K562 (cell line): ENCODE results near the gene CFL1. TPM values are rescaled to one million over a fixed set of nuclear protein-coding genes. Genes with fewer than 3 reads are reported as not detected.

Experiments
- CBX3 ChIP-seq, 2 experiments: IDR thresholded peaks; 1 replicate in 1 of 2; 2 replicates in 1 of 2; pipeline ENCODE4 v1.6.1; 2012; ENCODE audit warnings: inconsistent platforms in 2 of 2, low read length in 2 of 2, borderline replicate concordance in 1 of 2, control low read depth in 1 of 2
- CC2D1A ChIP-seq: fragments of 450-650 bp; IDR thresholded peaks from 2 replicates; pipeline ENCODE4 v1.6.1; 2017; ENCODE audit warnings: mild to moderate bottlenecking
- ETS2 ChIP-seq: IDR thresholded peaks from 2 replicates; pipeline ENCODE4 v1.6.1; 2016; ENCODE audit warnings: borderline replicate concordance, missing genetic modification characterization, mild to moderate bottlenecking, moderate library complexity, missing compliant biosample characterization; ENCODE audit not compliant: poor library complexity, severe bottlenecking
- GABPB1 ChIP-seq: sonication (generic); formaldehyde crosslinking; IDR thresholded peaks from 2 replicates; pipeline ENCODE4 v1.8.0; 2022; ENCODE audit warnings: mild to moderate bottlenecking, missing genetic modification reagents
- NR2C1 ChIP-seq, 2 experiments: fragments of 450-650 bp; IDR thresholded peaks; 2 replicates each; pipeline ENCODE4 v1.6.1; 2017; ENCODE audit warnings: mild to moderate bottlenecking in 2 of 2, antibody characterized with exemption in 1 of 2, inconsistent platforms in 1 of 2, missing compliant biosample characterization in 1 of 2, missing genetic modification characterization in 1 of 2
- PCBP1 ChIP-seq: fragments of 200-400 bp; formaldehyde crosslinking; IDR thresholded peaks from 2 replicates; pipeline ENCODE4 v1.6.1; 2018; ENCODE audit warnings: mild to moderate bottlenecking, low read depth, low read length; ENCODE audit not compliant: poor library complexity, severe bottlenecking
- POLR2A ChIP-seq: fragments of 450-650 bp; conservative IDR thresholded peaks from 2 replicates; pipeline ENCODE4 v1.6.1; 2016
- POLR2G ChIP-seq: fragments of 200-400 bp; formaldehyde crosslinking; IDR thresholded peaks from 2 replicates; pipeline ENCODE4 v1.6.1; 2017; ENCODE audit warnings: low read depth, mild to moderate bottlenecking, antibody characterized with exemption, low read length, moderate library complexity
- PPARD ChIP-seq: fragments of 250-450 bp; sonication (Bioruptor Pico); IDR thresholded peaks from 2 replicates; pipeline ENCODE4 v1.8.0; 2022; ENCODE audit warnings: inconsistent platforms, mild to moderate bottlenecking, moderate library complexity
- RBFOX2 ChIP-seq: fragments of 200-400 bp; formaldehyde crosslinking; IDR thresholded peaks from 2 replicates; pipeline ENCODE4 v1.6.1; 2017; ENCODE audit warnings: low read depth, mild to moderate bottlenecking, low read length, moderate library complexity
- SIX5 ChIP-seq, 2 experiments: IDR thresholded peaks; 2 replicates each; pipeline ENCODE4 v1.6.1; 2011; ENCODE audit warnings: low read length in 2 of 2, borderline replicate concordance in 1 of 2, low read depth in 1 of 2, mild to moderate bottlenecking in 1 of 2, moderate library complexity in 1 of 2; ENCODE audit not compliant: insufficient read depth in 1 of 2
- STAT5B ChIP-seq: fragments of 250-450 bp; sonication (Bioruptor Pico); IDR thresholded peaks from 2 replicates; pipeline ENCODE4 v1.8.0; 2021; ENCODE audit warnings: mild to moderate bottlenecking, inconsistent platforms
- TCF3 ChIP-seq: sonication (generic); formaldehyde crosslinking; IDR thresholded peaks from 2 replicates; pipeline ENCODE4 v1.4.0; 2020; ENCODE audit warnings: mild to moderate bottlenecking, missing genetic modification reagents
- ZC3H11A ChIP-seq: IDR thresholded peaks from 2 replicates; pipeline ENCODE4 v1.6.1; 2012; ENCODE audit warnings: low read depth, low read length, improper control_type of control experiment
- ZFP30 ChIP-seq: fragments of 250-450 bp; sonication (Bioruptor Pico); IDR thresholded peaks from 2 replicates; pipeline ENCODE4 v1.8.0; 2022; ENCODE audit warnings: moderate library complexity, mild to moderate bottlenecking, inconsistent platforms, borderline replicate concordance
- ZNF316 ChIP-seq: fragments of 450-650 bp; IDR thresholded peaks from 2 replicates; pipeline ENCODE4 v1.6.1; 2016
- ZNF324 ChIP-seq: fragments of 250-450 bp; sonication (Bioruptor Pico); IDR thresholded peaks from 2 replicates; pipeline ENCODE4 v1.4.0; 2020; ENCODE audit warnings: mild to moderate bottlenecking
- ZNF384 ChIP-seq: IDR thresholded peaks from 2 replicates; pipeline ENCODE4 v1.6.1; 2012; ENCODE audit warnings: low read depth, low read length, improper control_type of control experiment
- ZNF76 ChIP-seq: fragments of 250-450 bp; sonication (Bioruptor Pico); IDR thresholded peaks from 2 replicates; pipeline ENCODE4 v1.4.0; 2020; ENCODE audit warnings: mild to moderate bottlenecking, moderate library complexity, borderline replicate concordance
- polyA plus RNA-seq, 8 experiments: library from polyadenylated mRNA; depleted of rRNA in 4 of 8; stranded (reverse) in 5 of 8; unstranded in 3 of 8; fragments of >200 nt; fragmentation: Nextera tagmentation in 2 of 8; fragmentation: Illumina TruSeq in 1 of 8; extraction: Ambion mirVana in 2 of 8; extraction: Trizol in 1 of 8; gene quantifications; 2 replicates each; pipeline versions ENCODE4 v1.2.1 to v1.2.3, GENCODE V29; 2011 to 2014; ENCODE audit warnings: inconsistent platforms in 1 of 8, missing spikeins in 1 of 8
- total RNA-seq, 7 experiments: library from RNA; depleted of rRNA in 6 of 7; stranded (reverse); fragments of >200 nt in 6 of 7; fragmentation: Illumina TruSeq in 2 of 7; extraction: Trizol in 2 of 7; gene quantifications; 2 replicates each; pipeline versions ENCODE4 v1.2.1 to v1.2.3, GENCODE V29; 2011 to 2021; ENCODE audit warnings: low replicate concordance in 1 of 7
- TF ChIP-seq, protein P1 (sequence below): sonication (generic); formaldehyde crosslinking; IDR thresholded peaks from 2 replicates; pipeline ENCODE4 v1.8.1; 2023; ENCODE audit warnings: mild to moderate bottlenecking, missing genetic modification reagents
- TF ChIP-seq, protein P2 (sequence below): sonication (generic); formaldehyde crosslinking; IDR thresholded peaks from 2 replicates; pipeline ENCODE4 v1.8.0; 2022; ENCODE audit warnings: missing genetic modification reagents, mild to moderate bottlenecking, moderate library complexity, borderline replicate concordance
- TF ChIP-seq, protein P3 (sequence below): fragments of 250-450 bp; sonication (Bioruptor Pico); IDR thresholded peaks from 2 replicates; pipeline ENCODE4 v1.8.0; 2022; ENCODE audit warnings: inconsistent platforms
- TF ChIP-seq, protein P4 (sequence below): sonication (generic); formaldehyde crosslinking; IDR thresholded peaks from 2 replicates; pipeline ENCODE4 v1.8.0; 2022; ENCODE audit warnings: mild to moderate bottlenecking, missing genetic modification reagents

The CFL1 gene
- total and polyA plus RNA-seq, 9 of the 15 experiments (the other 6 are each of a cell fraction or from before 2014, with no cell fraction given) = 105 to 1,101 (median 859) TPM

GRCh38 chr11:65869643-65870306 is 11.8 kb upstream of the CFL1 start (continued):
- TF ChIP-seq ZNF384 (no peak), SIX5 (IDR thresholded peaks at IDR 0.05; ENCODE audit: borderline replicate concordance in 1 of 2, insufficient read depth in 1 of 2, low read depth in 1 of 2, low read length in 2 of 2) (no peak), CC2D1A (no peak), ZNF324 (no peak), PCBP1 (no peak), ZFP30 (CRISPR knock-in tag) (no peak), STAT5B (CRISPR knock-in tag) (no peak), ZC3H11A (no peak), POLR2A (peak; percentile 33; the same call in 1 of the 2 replicates), ZNF76 (CRISPR knock-in tag) (no peak), TCF3 (CRISPR knock-in tag) (no peak), CBX3 (IDR thresholded peaks at IDR 0.05; ENCODE audit: borderline replicate concordance in 1 of 2, low read length in 2 of 2) (no peak), PPARD (CRISPR knock-in tag) (no peak), GABPB1 (CRISPR knock-in tag) (0 out of 2 replicates have a peak, but pooled peaks have one; percentile 5), RBFOX2 (peak; percentile 48; the same call in 1 of the 2 replicates), POLR2G (peak; percentile 89), NR2C1 (IDR thresholded peaks at IDR 0.05) (peak; percentile 14; the same call in 1 of the 2 replicates), NR2C1 (tag; IDR thresholded peaks at IDR 0.05) (no peak), ETS2 (tag) (no peak), ZNF316 (no peak)
- TF ChIP-seq, protein P1, sequence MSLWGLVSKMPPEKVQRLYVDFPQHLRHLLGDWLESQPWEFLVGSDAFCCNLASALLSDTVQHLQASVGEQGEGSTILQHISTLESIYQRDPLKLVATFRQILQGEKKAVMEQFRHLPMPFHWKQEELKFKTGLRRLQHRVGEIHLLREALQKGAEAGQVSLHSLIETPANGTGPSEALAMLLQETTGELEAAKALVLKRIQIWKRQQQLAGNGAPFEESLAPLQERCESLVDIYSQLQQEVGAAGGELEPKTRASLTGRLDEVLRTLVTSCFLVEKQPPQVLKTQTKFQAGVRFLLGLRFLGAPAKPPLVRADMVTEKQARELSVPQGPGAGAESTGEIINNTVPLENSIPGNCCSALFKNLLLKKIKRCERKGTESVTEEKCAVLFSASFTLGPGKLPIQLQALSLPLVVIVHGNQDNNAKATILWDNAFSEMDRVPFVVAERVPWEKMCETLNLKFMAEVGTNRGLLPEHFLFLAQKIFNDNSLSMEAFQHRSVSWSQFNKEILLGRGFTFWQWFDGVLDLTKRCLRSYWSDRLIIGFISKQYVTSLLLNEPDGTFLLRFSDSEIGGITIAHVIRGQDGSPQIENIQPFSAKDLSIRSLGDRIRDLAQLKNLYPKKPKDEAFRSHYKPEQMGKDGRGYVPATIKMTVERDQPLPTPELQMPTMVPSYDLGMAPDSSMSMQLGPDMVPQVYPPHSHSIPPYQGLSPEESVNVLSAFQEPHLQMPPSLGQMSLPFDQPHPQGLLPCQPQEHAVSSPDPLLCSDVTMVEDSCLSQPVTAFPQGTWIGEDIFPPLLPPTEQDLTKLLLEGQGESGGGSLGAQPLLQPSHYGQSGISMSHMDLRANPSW (CRISPR knock-in tag) = no peak
- TF ChIP-seq, protein P2, sequence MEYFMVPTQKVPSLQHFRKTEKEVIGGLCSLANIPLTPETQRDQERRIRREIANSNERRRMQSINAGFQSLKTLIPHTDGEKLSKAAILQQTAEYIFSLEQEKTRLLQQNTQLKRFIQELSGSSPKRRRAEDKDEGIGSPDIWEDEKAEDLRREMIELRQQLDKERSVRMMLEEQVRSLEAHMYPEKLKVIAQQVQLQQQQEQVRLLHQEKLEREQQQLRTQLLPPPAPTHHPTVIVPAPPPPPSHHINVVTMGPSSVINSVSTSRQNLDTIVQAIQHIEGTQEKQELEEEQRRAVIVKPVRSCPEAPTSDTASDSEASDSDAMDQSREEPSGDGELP (CRISPR knock-in tag) = no peak
- TF ChIP-seq, protein P3, sequence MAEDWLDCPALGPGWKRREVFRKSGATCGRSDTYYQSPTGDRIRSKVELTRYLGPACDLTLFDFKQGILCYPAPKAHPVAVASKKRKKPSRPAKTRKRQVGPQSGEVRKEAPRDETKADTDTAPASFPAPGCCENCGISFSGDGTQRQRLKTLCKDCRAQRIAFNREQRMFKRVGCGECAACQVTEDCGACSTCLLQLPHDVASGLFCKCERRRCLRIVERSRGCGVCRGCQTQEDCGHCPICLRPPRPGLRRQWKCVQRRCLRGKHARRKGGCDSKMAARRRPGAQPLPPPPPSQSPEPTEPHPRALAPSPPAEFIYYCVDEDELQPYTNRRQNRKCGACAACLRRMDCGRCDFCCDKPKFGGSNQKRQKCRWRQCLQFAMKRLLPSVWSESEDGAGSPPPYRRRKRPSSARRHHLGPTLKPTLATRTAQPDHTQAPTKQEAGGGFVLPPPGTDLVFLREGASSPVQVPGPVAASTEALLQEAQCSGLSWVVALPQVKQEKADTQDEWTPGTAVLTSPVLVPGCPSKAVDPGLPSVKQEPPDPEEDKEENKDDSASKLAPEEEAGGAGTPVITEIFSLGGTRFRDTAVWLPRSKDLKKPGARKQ (CRISPR knock-in tag) = no peak
- TF ChIP-seq, protein P4, sequence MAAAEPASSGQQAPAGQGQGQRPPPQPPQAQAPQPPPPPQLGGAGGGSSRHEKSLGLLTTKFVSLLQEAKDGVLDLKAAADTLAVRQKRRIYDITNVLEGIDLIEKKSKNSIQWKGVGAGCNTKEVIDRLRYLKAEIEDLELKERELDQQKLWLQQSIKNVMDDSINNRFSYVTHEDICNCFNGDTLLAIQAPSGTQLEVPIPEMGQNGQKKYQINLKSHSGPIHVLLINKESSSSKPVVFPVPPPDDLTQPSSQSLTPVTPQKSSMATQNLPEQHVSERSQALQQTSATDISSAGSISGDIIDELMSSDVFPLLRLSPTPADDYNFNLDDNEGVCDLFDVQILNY (CRISPR knock-in tag) = no peak
- TF ChIP-seq, all 486 proteins: peak for 9
